Endothelial cell (in vitro differentiated cells): ENCODE measurements around the gene SRPK1. TPM values are rescaled to one million over a fixed set of nuclear protein-coding genes. Genes with fewer than 3 reads are reported as not detected.

ENCODE experiments used
- DNase-seq: peaks from one replicate; pipeline ENCODE4 v3.0.0; 2021; ENCODE audit warnings: low spot score
- H3K27ac Mint-ChIP-seq: one replicate; pipeline ENCODE4 v1.8.0; 2021; ENCODE audit warnings: mixed read lengths, inconsistent platforms; ENCODE audit not compliant: unreplicated experiment
- H3K27me3 Mint-ChIP-seq: one replicate; pipeline ENCODE4 v1.8.0; 2021; ENCODE audit warnings: mild to moderate bottlenecking, moderate library complexity, mixed read lengths, inconsistent platforms; ENCODE audit not compliant: unreplicated experiment
- H3K36me3 Mint-ChIP-seq: one replicate; pipeline ENCODE4 v1.8.0; 2021; ENCODE audit warnings: mild to moderate bottlenecking, low read depth, mixed read lengths, inconsistent platforms; ENCODE audit not compliant: unreplicated experiment
- H3K4me1 Mint-ChIP-seq: one replicate; pipeline ENCODE4 v1.8.0; 2021; ENCODE audit warnings: mild to moderate bottlenecking, mixed read lengths, inconsistent platforms; ENCODE audit not compliant: unreplicated experiment
- H3K4me3 Mint-ChIP-seq: one replicate; pipeline ENCODE4 v1.8.0; 2021; ENCODE audit warnings: mild to moderate bottlenecking, mixed read lengths, inconsistent platforms; ENCODE audit not compliant: unreplicated experiment
- H3K9me3 Mint-ChIP-seq: one replicate; pipeline ENCODE4 v1.8.0; 2021; ENCODE audit warnings: mixed read lengths, inconsistent platforms; ENCODE audit not compliant: unreplicated experiment
- total RNA-seq: library from RNA; stranded (reverse); fragmentation: NEBNext Ultra II Directional; extraction: Animal tissue kit (Norgen Biotek cat#: 25700); gene quantifications from one replicate; pipeline ENCODE4 v1.2.1, GENCODE V29; 2021; ENCODE audit not compliant: unreplicated experiment
- TF ChIP-seq, protein P1 (sequence below): fragments of 200-600 bp; sonication (generic); IDR thresholded peaks from one replicate; pipeline ENCODE4 v1.5.0; 2021; ENCODE audit warnings: antibody characterized with exemption; ENCODE audit not compliant: unreplicated experiment

Gene SRPK1
- total RNA-seq, 1 donor from 2014 or later: 59.6 TPM

DNA sequence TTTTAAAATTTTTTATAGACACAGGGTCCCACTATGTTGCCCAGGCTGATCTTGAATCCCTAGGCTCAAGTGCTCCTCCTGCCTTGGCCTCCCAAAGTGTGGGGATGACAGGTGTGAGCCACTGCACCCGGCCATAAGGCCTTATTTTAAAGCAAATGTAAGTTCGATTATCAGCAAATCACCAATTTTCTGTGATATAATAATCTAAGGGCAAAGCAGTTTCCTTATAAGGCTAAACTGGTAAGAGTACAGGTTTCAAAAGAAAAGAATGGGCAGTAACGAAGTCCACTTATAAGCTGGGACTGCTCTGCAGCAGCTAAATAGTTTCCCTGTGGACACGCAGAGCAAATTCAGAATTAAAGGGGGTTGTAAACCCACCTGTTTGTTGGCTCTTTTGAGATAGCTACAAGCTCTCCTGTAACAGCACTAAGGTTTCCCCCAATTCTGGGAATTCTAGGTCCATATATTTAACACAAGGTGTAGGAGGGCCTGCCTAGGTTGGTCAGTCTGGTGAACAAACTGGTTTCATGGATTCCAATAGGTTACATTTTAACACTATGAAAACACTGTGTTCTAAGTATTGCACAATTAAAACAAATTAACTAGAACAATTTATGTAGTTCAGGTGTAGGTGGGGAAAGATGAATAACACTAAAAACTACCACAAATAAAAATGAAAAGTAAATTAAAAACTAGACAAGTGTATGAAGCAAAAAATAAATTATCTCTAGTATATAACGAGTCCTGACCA, 89.5 kb downstream of the SRPK1 start:
- Mint-ChIP-seq H3K9me3 (no peaks in the 10 kb centered on the region), H3K4me3 (no peak overlapping the region), H3K4me1 (no peaks in the 10 kb centered on the region), H3K27me3 (no peaks in the 10 kb centered on the region), H3K36me3 (no peaks in the 10 kb centered on the region), H3K27ac (no peak overlapping the region)
- no peak for DNase-seq
- TF ChIP-seq, protein P1, sequence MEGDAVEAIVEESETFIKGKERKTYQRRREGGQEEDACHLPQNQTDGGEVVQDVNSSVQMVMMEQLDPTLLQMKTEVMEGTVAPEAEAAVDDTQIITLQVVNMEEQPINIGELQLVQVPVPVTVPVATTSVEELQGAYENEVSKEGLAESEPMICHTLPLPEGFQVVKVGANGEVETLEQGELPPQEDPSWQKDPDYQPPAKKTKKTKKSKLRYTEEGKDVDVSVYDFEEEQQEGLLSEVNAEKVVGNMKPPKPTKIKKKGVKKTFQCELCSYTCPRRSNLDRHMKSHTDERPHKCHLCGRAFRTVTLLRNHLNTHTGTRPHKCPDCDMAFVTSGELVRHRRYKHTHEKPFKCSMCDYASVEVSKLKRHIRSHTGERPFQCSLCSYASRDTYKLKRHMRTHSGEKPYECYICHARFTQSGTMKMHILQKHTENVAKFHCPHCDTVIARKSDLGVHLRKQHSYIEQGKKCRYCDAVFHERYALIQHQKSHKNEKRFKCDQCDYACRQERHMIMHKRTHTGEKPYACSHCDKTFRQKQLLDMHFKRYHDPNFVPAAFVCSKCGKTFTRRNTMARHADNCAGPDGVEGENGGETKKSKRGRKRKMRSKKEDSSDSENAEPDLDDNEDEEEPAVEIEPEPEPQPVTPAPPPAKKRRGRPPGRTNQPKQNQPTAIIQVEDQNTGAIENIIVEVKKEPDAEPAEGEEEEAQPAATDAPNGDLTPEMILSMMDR: no peak

DNA sequence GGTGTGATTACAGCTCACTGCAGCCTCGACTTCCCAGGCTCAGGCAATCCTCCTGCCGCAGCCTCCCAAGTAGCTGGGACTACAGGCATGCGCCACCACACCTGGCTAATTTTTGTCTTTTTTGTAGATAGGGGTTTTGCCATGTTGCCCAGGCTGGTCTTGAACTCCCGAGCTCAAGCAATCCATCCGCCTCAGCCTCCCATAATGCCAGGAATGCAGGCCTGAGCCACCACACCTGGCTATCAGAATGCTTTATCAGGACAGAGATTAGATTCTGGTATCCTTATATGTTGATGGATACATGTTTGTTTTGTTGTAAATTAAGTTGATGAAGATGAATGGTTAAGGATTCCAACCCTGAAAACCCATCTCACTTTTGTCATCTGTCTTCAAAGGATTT, 91.6 kb downstream of the SRPK1 start:
- DNase-seq: no peak
- Mint-ChIP-seq H3K9me3 (no peaks in the 10 kb centered on the region), H3K27me3 (no peaks in the 10 kb centered on the region), H3K36me3 (no peaks in the 10 kb centered on the region), H3K4me3 (no peak overlapping the region), H3K27ac (no peak overlapping the region), H3K4me1 (no peaks in the 10 kb centered on the region)
- TF ChIP-seq, protein P1: no peak

DNA sequence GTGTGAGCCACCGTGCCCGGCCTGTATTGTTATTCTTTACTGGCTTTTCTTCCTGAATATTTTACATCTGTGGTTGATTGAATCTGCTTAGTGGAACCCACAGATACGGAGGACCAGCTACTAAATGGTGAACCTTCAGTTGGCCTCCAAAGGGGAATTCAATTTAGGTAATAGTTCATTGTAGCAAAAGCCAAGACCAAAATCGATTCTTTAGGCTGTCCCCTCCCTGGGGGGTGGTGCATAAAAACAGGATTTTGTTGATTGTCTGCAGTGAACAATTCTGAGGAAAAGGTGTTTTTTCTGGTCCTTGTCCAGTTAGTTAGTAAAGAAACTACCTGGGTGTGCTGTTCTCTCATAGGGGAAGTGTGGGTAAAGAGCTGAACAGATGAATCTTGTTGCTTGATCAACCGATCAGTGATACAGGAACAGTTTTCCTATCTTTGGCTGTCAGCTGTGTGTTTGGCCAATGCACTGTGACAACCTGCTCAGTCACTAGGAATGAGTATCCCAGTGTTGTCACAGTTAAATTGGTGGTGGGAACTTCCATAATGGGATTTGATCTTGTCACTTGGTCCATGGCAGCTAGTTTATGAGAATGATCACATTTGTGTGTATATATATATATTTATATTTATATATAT, 96.2 kb downstream of the SRPK1 start:
- no peaks in the 10 kb centered on the region for H3K27me3 Mint-ChIP-seq
- H3K4me3 Mint-ChIP-seq: no peak overlapping the region

DNA sequence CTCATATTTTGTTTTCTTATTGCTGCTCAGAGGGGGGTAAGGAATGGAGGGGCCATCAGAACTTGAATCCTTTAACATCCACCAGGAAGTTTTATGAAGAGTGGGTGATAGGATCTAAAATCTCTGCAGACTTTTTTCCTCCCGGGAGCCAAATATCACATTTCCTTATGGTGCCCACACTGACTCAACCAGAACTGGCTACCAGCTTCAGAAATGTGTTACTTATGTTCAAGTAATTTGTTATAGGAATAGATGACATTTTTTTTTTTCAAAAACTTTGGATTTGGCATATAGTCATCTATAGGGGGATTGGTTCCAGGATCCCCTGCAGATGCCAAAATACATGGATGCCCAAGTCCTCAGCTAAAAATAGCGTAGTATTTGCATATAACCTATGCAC, 97.3 kb downstream of the SRPK1 start:
- Mint-ChIP-seq H3K9me3 (no peaks in the 10 kb centered on the region), H3K27ac (no peak overlapping the region), H3K4me1 (peaks cover 8% of the 10 kb centered on the region), H3K27me3 (no peaks in the 10 kb centered on the region), H3K4me3 (no peak overlapping the region), H3K36me3 (no peaks in the 10 kb centered on the region)
- TF ChIP-seq, protein P1: no peak
- no peak for DNase-seq

More for the DNA sequence above, 96.2 kb downstream of the SRPK1 start:
- Mint-ChIP-seq H3K36me3 (no peaks in the 10 kb centered on the region), H3K9me3 (no peaks in the 10 kb centered on the region), H3K4me1 (peaks cover 8% of the 10 kb centered on the region), H3K27ac (no peak overlapping the region)
- TF ChIP-seq, protein P1: no peak
- DNase-seq: no peak

DNA sequence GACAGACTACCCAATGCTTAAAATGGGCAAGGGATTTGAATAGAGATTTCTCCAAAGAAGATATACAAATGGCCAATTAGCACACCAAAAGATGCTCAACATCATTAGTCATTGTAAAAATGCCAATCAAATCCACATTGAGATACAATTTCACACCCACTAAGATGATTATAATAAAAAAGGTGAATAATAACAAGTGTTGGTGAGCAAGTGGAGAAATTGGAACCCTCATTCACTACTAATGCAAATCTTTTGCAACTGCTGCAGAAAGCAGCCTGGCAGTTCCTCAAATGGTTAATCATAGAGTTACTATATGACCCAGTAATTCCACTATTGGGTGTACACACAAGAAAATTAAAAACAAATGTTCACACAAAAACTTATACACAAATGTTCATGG, 103.4 kb downstream of the SRPK1 start:
- H3K9me3 Mint-ChIP-seq: no peaks in the 10 kb centered on the region
- peaks cover 3% of the 10 kb centered on the region for H3K4me1 Mint-ChIP-seq
- H3K4me3 Mint-ChIP-seq: no peak overlapping the region
- no peaks in the 10 kb centered on the region for H3K36me3 Mint-ChIP-seq
- no peak overlapping the region for H3K27ac Mint-ChIP-seq
- H3K27me3 Mint-ChIP-seq: no peaks in the 10 kb centered on the region
- DNase-seq: no peak
- TF ChIP-seq, protein P1: no peak
